ENCODE results near the gene ADSS1. TPM values are rescaled to one million over a fixed set of nuclear protein-coding genes. Genes with fewer than 3 reads are reported as not detected.

Gene ADSS1
- total RNA-seq: 100 to 1,000 TPM in 1 of 2 donors, 10 to 100 TPM in 1; 86.2 to 102 TPM
- long read RNA-seq, transcript ADSSL1-201 (13 exons, 1,766 nt): major isoform, 17 of 20 reads
- long read RNA-seq, partial matches to known transcripts: 2 of 20 reads
- long read RNA-seq, other reads (novel, unspliced or antisense): 1 of 20 reads

DNA sequence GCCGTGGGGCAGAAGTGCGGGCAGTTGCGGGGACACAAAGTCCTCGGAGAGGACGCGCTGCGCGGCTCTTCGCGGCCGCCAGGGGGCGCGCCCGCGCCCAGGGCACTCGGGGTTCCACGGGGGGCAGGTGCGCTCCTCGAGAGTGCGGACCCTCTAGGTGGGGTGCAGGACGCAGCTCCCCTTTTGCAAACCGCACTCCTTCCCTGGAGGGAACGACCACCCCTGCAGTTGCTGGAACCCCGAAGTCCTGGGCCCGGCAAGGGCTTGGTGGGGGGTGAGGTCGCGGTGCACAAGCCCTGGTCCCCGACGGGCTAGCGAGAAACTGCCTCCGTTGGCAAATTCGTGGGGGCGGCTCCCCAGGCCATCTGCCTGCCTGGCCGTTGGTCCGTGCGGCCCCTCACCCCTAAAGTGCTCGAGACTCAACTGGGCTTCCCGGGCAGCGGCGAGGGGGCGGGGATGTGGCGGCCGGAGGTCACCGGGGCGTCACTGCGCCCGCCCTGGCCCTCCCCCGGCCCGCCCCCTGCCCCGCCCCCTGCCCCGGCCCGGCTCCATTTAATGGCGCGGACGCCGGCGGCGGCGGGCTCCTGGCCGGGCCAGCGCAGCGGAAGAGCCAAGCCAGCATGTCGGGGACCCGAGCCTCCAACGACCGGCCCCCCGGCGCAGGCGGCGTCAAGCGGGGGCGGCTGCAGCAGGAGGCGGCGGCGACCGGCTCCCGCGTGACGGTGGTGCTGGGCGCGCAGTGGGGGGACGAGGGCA, at the start of gene ADSS1:
Gene ADSS1 (plus strand): TSS at position 579 of the 756 bp plus-strand sequence. CDS start 42 bp downstream, at position 621.
- peak; percentile 83 for DNase-seq
- intact Hi-C loops (cut with DNase I): no loop called here
- peak; percentile 72 for ATAC-seq

DNA sequence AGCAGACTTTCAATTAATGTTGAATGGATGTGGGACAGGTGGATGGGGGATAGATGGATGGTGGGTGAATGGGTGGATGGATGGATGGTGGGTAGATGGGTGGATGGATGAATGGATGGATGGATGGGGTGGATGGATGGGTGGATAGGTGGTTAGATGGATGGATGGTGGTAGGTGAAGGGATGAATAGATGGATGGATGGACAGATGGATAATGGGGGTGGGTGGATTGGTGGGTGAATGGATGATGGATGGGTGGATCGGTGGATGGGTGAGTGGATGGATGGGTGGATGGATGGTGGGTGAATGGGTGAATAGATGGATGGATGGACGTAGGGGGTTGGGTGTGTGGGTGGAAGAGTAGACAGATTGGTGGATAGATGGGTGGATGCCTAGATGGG, 48.6 kb upstream of the ADSS1 start:
- ATAC-seq (no peak), DNase-seq (no peak)
- intact Hi-C loops (cut with DNase I): no loop called here

DNA sequence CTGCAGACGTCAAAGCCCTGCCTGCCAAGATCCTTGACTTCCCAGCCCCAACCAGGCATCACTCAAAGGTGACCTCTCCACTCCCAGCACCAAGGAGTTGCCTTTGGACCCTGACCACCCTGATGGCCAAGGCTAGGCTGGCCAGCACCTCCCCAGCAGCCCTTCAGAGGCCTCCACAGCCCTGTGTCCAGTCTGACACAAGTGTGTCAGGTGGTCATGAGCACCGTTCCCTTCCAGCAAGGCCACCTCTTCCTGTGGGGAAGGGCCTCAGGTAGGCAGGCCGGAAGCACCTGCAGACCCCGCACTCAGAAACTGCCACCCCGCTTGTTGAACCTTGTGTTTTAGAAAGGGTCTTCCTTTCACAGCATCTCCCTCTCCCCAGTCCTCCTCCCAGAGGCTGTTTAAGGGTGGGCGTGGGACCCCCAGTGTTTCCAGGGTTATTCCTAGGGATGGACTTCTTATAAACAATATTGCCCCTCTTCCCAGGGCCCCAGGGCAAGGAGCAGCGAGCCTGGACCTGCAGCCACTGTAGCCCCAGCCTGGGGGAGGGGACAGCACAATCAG, 47.8 kb upstream of the ADSS1 start:
- ATAC-seq (no peak), DNase-seq (no peak)
- intact Hi-C loops (cut with DNase I): no loop called here

DNA sequence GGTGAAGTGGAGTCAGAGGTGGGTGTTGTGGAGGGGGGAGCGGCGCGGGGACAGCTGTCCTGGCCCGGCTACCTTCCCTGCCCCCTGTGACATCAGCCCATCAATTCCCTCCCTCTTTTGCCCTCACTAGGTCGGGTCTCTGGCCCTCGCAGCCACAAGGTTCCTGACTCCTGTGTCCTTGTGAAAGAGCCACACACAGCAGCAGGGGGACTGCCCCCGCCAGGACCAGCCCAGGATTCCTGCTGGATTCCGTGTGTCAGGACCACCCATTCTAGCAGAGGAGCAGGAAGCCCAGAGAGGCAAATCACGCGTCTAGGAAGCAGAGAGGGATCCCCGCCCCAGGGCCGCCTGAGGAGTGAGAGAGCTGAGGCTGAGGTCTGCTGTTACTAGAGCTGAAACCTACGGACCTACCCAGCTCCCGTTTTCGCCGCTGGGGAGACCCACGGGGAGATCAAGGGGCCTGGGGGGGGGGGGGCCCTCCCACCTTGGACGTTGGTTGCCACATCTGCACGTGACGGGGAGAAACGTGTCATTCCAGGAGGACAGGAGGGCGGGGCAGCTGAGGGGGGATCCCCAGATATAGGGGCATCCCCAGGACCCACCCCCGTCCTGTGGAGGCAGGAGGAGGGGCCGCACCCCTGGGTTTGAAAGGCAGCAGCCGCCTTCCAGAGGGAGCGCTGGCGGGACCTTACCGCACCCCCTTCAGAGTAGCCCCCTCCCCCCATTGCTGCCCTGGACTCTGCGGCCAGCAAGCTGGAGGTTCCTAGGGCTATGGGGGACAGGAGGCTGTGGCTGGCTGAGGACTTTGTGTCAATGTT, 47.1 kb upstream of the ADSS1 start:
- DNase-seq (peak; percentile 39), ATAC-seq (peak in 1 of 2 donors; percentile 0)
- intact Hi-C loops (cut with DNase I): no loop called here

DNA sequence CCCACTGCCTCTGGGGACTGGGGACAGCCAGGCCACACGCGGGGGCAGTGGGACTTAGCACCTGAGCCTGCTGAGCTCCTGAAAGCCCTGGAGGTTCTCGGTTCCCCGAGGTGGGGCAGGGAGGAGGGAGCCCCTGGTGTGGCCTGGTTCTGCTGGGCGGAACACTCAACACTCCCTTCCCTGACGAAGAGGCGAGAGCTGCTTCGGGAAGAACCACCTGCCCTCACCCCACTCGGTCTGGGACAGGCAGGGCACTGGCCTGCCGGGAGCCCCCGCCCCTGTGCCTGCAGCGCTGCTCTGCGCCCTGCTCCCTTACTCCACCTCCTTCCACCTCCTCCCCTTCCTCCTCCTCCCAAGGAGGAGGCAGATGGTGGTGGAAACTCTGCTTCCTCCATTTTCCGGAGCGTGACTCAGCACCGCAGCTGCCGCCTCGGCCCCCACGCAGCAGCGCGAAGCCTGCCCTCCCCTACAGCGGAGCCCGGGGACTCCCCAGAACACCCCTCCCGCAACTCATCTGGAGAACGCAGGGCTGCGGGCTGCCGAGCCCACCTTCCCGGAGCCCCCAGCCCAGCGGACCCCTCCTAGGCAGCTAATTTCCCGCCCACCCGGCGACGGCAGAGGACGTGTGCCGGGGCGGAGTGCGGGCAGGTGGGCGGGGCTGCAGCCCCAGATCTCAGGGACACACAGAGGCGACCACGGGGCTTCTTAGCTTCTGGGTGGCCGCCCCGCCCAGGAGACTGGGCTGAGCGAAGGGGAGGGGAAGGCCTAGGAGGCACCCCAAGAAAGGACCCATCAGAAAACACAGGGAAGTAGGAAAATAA, 46.3 kb upstream of the ADSS1 start:
- DNase-seq (peak; percentile 86), ATAC-seq (peak; percentile 73 to 76)
- intact Hi-C loops (cut with DNase I): no loop called here

DNA sequence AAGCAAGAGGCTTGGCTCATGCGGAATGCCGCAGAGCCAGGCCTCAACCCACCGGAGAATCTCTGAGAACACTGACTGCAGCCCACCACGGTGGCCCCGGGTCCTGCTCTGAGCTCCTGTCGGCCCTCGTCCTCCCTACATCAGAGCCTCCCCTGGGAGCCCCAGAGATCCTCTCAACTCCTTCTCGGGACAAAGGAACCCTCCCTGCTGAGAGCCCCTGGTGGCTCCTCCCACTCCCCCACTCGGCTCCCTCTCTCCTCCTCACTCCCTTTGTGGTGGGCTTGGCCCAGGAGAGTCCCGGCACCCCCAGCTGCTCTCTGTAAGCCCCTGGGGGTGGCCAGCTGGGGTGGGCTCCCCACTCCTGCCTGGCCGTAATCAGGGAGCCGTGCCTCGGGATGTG, 45.7 kb upstream of the ADSS1 start:
- ATAC-seq: peak; percentile 1
- DNase-seq: peak; percentile 59
- intact Hi-C loops (cut with DNase I): no loop called here

DNA sequence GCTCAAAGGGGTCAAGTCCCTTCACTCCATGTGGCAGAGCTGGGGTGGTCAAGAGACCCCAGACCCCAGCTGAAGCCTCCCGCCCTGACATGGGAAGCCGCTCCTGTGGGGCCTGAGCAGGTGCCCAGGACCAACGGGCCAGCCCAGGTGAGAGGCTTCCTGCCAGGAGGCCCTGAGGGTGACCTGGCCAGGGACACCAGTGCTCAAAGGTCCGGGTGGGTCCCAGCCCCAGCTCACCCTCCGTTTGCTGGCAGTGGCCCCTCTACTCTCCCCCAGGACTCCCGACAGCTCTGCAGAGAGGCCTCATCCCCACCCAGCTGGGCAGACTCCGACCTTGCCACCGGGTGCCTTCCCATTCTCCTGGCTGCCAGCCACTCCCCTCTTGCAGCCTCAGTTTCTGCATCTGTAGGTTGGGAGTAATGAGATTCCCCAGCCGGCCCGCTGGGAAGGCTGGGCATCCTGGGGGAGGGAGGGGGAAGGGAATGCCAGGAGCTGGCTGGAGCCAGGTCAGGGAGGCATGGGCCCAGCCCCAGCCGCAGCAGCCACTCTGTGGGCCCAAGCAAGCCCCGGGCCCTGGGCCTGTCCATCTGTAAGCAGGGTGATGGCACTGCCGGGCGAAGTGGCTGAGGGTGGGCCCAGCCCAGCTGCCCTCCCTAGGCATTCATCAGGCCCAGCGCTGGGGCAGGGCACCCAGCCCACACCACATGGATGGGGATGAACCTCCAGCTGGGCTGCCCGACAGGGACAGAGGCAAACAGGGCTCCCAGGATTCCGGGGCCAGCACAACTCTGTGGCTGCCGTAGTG, 44.9 kb upstream of the ADSS1 start:
- no peak for ATAC-seq
- intact Hi-C loops (cut with DNase I): no loop called here
- no peak for DNase-seq

DNA sequence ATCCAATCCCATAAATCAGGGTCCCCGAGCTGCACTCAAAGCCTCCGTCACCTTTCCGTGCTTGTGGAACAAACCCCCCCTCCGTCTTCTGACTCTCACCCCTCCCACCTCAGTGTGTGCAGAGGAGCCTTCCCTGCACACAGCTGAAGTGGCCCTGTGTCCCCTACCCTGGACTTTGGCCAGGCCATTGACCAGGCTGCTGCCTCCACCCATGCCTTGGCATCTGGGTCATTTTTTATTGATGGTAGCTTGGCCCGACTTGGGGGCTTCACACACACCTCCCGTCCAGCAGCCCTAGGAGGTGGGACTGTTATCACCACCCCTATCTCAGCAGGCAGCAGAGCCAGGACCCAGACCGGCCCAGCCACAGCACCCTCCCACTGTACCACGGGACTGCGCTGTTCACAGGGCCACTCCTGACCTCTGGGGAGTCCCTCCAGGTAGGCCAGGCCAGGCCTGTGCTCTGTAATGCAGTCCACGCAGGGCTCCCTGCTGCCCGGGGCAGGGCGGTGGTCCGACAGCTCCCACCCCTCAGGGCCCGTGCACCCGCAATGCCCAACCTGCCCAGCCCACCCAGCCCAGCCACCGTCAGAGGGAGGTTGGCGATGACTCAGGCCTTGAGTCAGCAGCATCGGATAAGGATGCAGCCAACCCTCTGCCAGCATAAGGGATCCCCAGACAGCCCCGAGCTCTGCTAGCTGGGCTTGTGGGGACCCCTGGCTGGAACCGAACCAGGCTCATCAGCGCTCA, 43.8 kb upstream of the ADSS1 start:
- DNase-seq (peak; percentile 71), ATAC-seq (peak in 1 of 2 donors; percentile 69)
- intact Hi-C loops (cut with DNase I): no loop called here

DNA sequence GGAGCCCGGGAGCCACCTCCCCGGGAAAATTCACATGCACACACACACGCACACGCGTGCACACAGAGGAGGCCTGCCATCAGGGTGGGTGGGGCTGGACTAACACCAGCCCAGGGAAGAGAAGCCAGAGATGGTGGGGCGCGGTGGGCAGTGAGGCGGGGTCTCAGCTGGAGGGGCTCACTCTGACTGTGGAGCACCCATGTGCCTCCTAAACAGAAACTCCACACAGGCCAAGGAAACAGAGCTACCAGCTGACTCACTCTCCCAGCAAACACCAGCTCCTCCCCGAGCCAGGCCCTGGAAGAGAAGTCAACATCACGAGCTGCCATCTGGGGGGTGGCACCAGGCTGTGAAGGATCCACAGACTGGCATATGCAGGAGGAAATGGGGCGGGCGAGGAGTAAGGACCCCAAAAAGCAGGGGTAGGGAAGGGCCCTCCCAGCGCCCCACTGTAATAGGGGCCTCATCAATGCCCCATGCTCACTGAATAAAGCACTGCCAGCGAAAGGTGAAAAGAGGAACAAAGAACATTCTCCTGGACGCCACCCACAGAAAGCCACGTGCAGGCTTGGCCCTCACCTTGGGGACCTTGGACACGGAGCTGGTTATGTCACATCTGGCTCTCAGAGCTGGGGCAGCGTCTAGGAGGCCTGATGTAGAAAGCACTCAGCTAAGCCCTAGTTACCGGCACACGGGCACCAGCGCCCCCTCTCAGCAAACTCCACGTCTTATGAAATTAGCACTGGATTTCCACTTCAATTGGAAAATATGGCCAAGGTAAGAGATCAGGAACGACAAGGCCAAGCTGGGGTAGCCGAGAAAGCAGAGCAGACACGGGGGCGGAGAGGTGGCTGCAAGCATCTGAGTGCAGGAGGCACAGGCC, 43.0 kb upstream of the ADSS1 start:
- intact Hi-C loops (cut with DNase I): no loop called here
- ATAC-seq (peak in 1 of 2 donors; percentile 55), DNase-seq (peak; percentile 66)

DNA sequence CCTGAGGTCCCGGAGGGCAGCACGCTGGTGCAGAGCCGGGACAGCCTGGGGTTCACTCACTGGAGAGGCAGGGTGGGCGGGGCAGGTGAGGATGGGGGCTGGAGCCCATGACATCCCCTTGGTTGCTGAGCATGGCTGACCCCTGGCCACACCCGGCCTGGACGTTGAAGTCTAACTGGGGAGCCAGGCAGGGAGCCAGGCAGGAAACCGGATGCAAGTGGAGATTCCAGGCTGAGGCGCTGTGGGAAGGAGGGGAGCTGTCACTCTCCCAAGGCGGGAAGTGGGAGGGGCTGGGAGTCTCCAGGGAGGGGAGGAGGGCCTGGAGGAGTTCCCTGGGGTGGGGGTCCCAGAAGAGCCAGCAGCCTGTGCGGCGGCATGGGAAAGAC, 42.3 kb upstream of the ADSS1 start:
- peak; percentile 95 for DNase-seq
- intact Hi-C loops (cut with DNase I): no loop called here
- ATAC-seq: peak; percentile 62 to 67

DNA sequence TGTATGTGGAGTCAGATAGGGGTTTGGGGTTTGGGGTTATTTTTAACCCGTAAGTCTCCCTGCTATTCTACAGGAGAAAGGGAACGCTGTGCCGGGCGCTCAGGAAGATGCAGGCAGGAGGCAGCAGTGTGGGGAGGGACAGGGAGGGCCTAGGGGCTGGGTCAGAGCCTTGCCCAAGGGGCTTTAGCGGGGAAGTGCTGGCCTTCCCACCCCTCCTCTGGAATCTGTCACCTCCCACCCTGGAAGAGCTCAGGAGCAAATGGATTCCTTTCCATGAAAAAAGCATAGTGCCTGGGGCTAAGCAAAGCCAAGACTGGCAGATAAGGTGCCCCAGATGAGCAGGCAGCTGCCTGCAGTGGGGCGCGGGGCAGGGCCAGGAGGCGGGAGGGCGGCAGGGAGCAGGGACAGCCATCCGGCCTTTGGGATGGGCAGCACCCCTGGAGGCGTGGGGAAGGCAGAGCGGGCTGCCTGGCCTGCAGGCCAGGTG, 41.9 kb upstream of the ADSS1 start:
- peak in 1 of 2 donors; percentile 10 for ATAC-seq
- no peak for DNase-seq
- intact Hi-C loops (cut with DNase I): no loop called here

DNA sequence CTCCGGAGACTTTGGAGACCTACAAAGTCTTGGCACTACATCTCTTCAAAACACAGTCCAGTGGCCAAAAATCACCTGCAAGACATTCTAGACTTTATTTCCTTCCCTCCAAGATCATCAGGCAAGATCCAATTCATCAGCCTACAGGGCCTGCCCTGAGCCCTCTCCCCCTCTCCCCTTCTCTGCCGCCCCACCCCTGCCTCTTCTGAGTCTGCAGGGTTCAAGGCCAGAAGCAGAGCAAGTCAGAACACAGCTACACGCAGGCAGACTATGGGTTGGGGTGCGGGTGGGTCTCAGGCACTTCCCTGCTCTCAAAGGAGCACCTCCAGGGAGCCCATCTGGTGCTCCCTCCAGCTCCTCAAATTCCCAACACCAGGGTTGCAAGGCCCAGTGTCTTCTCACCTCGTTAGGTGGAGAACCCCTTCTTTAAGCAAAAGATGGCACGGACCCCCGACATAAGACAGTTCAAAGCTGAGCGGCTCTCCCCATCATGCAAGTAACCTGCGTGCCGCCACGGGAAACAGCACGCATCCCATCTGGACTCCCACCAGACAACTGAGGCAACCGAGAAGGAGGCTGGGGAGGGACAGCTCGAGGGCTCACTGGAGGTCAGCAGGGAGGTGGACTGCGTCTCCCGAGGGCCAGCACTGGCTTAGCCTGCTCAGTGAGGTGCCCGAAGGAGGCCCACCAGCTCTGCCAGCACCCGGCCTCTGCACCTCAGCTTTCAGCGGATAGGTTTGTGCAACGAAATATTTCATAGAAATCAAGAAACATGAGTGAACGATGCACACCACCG, 40.2 kb upstream of the ADSS1 start:
- DNase-seq (no peak), ATAC-seq (no peak)
- intact Hi-C loops (cut with DNase I): no loop called here

DNA sequence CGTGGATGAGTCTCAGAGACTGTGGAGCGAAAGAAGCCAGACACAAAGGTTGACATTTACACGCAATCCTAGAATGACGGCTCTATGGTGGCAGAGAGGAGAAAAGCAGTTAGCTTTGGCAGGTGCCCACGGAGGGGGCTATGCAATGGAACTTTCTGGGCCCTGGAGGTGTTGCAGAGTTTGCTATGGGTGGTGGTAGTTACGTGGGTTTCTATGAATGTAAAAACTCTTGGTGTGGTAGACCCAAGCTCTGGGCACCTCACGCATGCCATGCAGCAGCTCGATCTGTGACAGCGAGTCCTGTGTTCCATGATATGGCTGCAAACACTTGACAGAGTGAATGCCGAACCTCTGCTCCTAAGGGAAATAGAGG, 39.6 kb upstream of the ADSS1 start:
- intact Hi-C loops (cut with DNase I): no loop called here
- ATAC-seq (no peak), DNase-seq (no peak)

DNA sequence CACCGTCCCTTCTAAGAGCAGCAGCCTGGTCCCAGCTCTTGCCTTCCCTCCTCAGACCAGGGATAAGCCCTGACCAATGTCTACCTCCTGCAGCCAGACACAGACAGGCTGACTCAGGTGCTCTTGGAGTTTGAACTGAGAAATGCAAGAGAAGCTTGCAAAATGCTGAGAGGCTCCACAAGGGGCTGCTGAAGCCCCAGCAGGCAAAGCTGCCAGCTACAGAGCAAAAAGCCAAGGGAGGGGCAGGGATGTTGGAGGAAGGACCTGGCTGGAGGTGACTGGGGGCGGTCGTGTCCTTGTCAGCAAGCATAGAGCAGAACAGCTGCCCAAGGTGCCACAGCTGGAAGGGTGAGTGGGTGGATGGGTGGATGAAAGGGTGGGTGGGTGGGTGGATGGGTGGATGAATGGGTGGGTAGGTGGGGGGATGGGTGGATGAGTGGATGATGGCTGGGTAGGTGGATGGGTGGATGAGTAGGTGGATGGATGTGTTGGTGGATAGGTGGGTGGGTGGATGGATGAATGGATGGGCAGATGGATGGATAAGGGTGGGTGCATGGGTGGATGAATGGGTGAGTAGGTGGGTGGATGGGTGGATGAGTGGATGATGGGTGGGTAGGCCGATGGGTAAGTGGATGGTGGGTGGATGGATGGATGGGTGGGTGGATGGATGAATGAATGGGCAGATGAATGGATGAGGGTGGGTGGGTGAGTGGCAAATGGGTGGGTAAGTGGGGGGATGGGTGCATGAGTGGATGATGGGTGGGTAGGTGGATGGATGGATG, 38.6 kb upstream of the ADSS1 start:
- ATAC-seq (no peak), DNase-seq (no peak)
- intact Hi-C loops (cut with DNase I): no loop called here

DNA sequence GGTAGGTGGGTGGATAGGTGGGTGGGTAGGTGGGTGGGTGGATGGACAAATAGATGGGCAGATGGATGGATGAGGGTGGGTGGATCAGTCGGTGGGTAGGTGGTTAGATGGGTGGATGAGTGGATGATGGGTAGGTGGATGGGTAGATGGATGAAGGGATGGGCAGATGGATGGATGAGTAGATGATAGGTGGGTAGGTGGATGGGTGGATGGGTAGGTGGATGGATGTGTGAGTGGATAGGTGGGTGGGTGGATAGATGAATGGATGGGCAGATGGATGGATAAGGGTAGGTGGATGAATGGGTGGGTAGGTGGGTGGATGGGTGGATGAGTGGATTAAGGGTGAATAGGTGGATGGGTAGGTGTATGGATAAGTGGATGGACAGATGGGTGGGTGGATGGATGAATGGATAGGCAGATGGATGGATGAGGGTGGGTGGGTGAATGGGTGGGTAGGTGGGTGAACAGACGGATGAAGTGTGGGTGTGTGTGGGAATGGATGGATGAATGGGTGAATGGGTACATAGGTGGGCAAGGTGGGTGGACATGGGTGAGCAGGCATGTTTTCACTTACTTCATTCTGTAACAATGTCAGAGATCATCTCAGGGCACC, 37.9 kb upstream of the ADSS1 start:
- intact Hi-C loops (cut with DNase I): no loop called here
- ATAC-seq (no peak), DNase-seq (no peak)
